Spinal cord (tissue), 10 donors: ENCODE results near the gene CCNDBP1. TPM values are rescaled to one million over a fixed set of nuclear protein-coding genes. Genes with fewer than 3 reads are reported as not detected.
"Not testable (repeated sequence)": the region's sequence is repeated elsewhere in the genome, so short reads cannot be mapped to it uniquely, and the experiment has no call there.

ENCODE experiments used
- DNase-seq, 6 donors: peaks; one replicate each; pipeline versions ENCODE4 v3.0.0 to v3.0.0-alpha.2; 2013 to 2015; ENCODE audit warnings: low spot score in 6 of 6, low read depth in 4 of 6
- H3K27ac ChIP-seq: one replicate; pipeline ENCODE4 v1.5.1; 2013; ENCODE audit warnings: low read depth, low read length, control low read depth
- H3K27me3 ChIP-seq: one replicate; pipeline ENCODE4 v1.6.1; 2013; ENCODE audit warnings: low read length; ENCODE audit not compliant: control insufficient read depth, insufficient read depth
- H3K36me3 ChIP-seq: one replicate; pipeline ENCODE4 v1.6.1; 2013; ENCODE audit warnings: low read length; ENCODE audit not compliant: control insufficient read depth, insufficient read depth
- H3K4me1 ChIP-seq: one replicate; pipeline ENCODE4 v1.6.1; 2013; ENCODE audit warnings: low read length; ENCODE audit not compliant: control insufficient read depth, insufficient read depth
- H3K4me3 ChIP-seq: one replicate; pipeline ENCODE4 v1.5.1; 2013; ENCODE audit warnings: low read depth, low read length, control low read depth
- H3K9me3 ChIP-seq: one replicate; pipeline ENCODE4 v1.6.1; 2013; ENCODE audit warnings: low read length; ENCODE audit not compliant: control insufficient read depth, insufficient read depth
- WGBS: methylation state at CpG from one replicate; pipeline ENCODE4 v1.1.5; 2013; ENCODE audit warnings: missing lambda C conversion rate; ENCODE audit not compliant: insufficient coverage; 5-methylcytosine and 5-hydroxymethylcytosine counted together
- polyA plus RNA-seq, 2 donors: library from polyadenylated mRNA; unstranded; fragments of 120-200 nt; gene quantifications; one replicate each; pipeline ENCODE4 v1.2.1, GENCODE V29; 2013; ENCODE audit not compliant: insufficient read length in 2 of 2
- total RNA-seq, 2 donors: library from RNA; depleted of rRNA in 1 of 2; stranded (reverse); fragments of 120-200 nt in 1 of 2; fragments of >200 nt in 1 of 2; gene quantifications; one replicate each; pipeline versions ENCODE4 v1.2.3 to v1.2.4, GENCODE V29; 2013 to 2014
- donor health status: healthy.

Gene CCNDBP1
- total and polyA plus RNA-seq, 4 donors, result 52.0 to 90.0 (median 56.2) TPM

- H3K27ac ChIP-seq, H3K4me1 ChIP-seq, H3K4me3 ChIP-seq, DNase-seq, H3K27me3 ChIP-seq, H3K9me3 ChIP-seq: not testable (repeated sequence)
- H3K36me3 ChIP-seq, result peaks cover 13% of the 10 kb centered on the region
- 96% methylated on average over 16 of the region's 28 CpGs for WGBS
Measured at GRCh38 chr15:43167261-43167660, 17.9 kb upstream of the CCNDBP1 start.

- Histone ChIP-seq H3K9me3 (no peaks in the 10 kb centered on the region), H3K27me3 (no peaks in the 10 kb centered on the region), H3K4me1 (no peaks in the 10 kb centered on the region), H3K27ac (no peak overlapping the region), H3K4me3 (no peak overlapping the region), H3K36me3 (peaks cover 12% of the 10 kb centered on the region)
- no CpG with 5 or more reads among the region's 2 CpGs for WGBS
- DNase-seq, result no peak
Measured at GRCh38 chr15:43168192-43169107, 16.8 kb upstream of the CCNDBP1 start.

GRCh38 chr15:43169888-43170287 lies 15.3 kb upstream of the CCNDBP1 start:
- 86% methylated on average over 3 of the region's 4 CpGs for WGBS
- no peaks in the 10 kb centered on the region for H3K27me3 ChIP-seq
- DNase-seq, result no peak
- H3K27ac ChIP-seq, result no peak overlapping the region
- H3K4me3 ChIP-seq, result no peak overlapping the region
- peaks cover 15% of the 10 kb centered on the region for H3K36me3 ChIP-seq
- H3K4me1 ChIP-seq, result no peaks in the 10 kb centered on the region
- H3K9me3 ChIP-seq, result no peaks in the 10 kb centered on the region

GRCh38 chr15:43175656-43176309 lies 9.4 kb upstream of the CCNDBP1 start:
- not testable (repeated sequence) for DNase-seq, H3K4me3 ChIP-seq, H3K27ac ChIP-seq, H3K27me3 ChIP-seq, H3K4me1 ChIP-seq, H3K9me3 ChIP-seq
- WGBS, result over 99% methylated on average over 17 of the region's 25 CpGs
- H3K36me3 ChIP-seq, result peaks cover 12% of the 10 kb centered on the region

- H3K36me3 ChIP-seq, result peaks cover 12% of the 10 kb centered on the region
- H3K9me3 ChIP-seq, H3K4me3 ChIP-seq, H3K4me1 ChIP-seq, H3K27ac ChIP-seq, H3K27me3 ChIP-seq, DNase-seq: not testable (repeated sequence)
- no CpG with 5 or more reads among the region's 2 CpGs for WGBS
Measured at GRCh38 chr15:43177147-43177546, 8.1 kb upstream of the CCNDBP1 start.

GRCh38 chr15:43183270-43183669 lies 1.9 kb upstream of the CCNDBP1 start:
- H3K27ac ChIP-seq, result no peak overlapping the region
- no peaks in the 10 kb centered on the region for H3K9me3 ChIP-seq
- no peaks in the 10 kb centered on the region for H3K4me1 ChIP-seq
- H3K4me3 ChIP-seq, result no peak overlapping the region
- H3K36me3 ChIP-seq, result peaks cover 5% of the 10 kb centered on the region
- WGBS, result 70% methylated on average over 2 of the region's 3 CpGs
- H3K27me3 ChIP-seq, result no peaks in the 10 kb centered on the region
- DNase-seq, result no peak

- Histone ChIP-seq H3K9me3 (no peaks in the 10 kb centered on the region), H3K4me3 (peak overlapping the region; percentile 71), H3K36me3 (peaks cover 8% of the 10 kb centered on the region), H3K4me1 (no peaks in the 10 kb centered on the region), H3K27ac (peak overlapping the region; percentile 59), H3K27me3 (no peaks in the 10 kb centered on the region)
- 61% methylated on average over 6 of the region's 9 CpGs for WGBS
- DNase-seq, result no peak
Measured at GRCh38 chr15:43184407-43185124, 637 bp upstream of the CCNDBP1 start.

- H3K27me3 ChIP-seq, result no peaks in the 10 kb centered on the region
- no peaks in the 10 kb centered on the region for H3K4me1 ChIP-seq
- peak overlapping the region; percentile 44 for H3K27ac ChIP-seq
- peak in 2 of 6 donors; percentile 9 to 12 for DNase-seq
- peak overlapping the region; percentile 71 for H3K4me3 ChIP-seq
- no peaks in the 10 kb centered on the region for H3K9me3 ChIP-seq
- H3K36me3 ChIP-seq, result peaks cover 14% of the 10 kb centered on the region
- under 1% methylated on average over 11 of the region's 13 CpGs for WGBS
Measured at GRCh38 chr15:43186003-43186353, 775 bp downstream of the CCNDBP1 start.

GRCh38 chr15:43187544-43188155 lies 2.4 kb downstream of the CCNDBP1 start:
- DNase-seq, result peak in 4 of 6 donors; percentile 13 to 82 (median 46)
- Histone ChIP-seq H3K9me3 (no peaks in the 10 kb centered on the region), H3K4me3 (no peak overlapping the region), H3K36me3 (peaks cover 10% of the 10 kb centered on the region), H3K27me3 (no peaks in the 10 kb centered on the region), H3K27ac (no peak overlapping the region), H3K4me1 (no peaks in the 10 kb centered on the region)
- no CpG with 5 or more reads among the region's 2 CpGs for WGBS
